GM23338 (cell line): Measurements from ENCODE around the gene MRPS26. TPM values are rescaled to one million over a fixed set of nuclear protein-coding genes. Genes with fewer than 3 reads are reported as not detected.

Source experiments
- ATAC-seq: fragments of 200-7000 bp; cut with Tn5 transposase; 3 replicates; pipeline ENCODE4 v1.9.1; 2020
- DNase-seq: peaks from one replicate; pipeline ENCODE4 v3.0.0-alpha.2; 2015; ENCODE audit warnings: low spot score
- H2AFZ ChIP-seq: fragments of 200-600 bp; sonication (generic); 2 replicates; pipeline ENCODE4 v1.8.0; 2016; ENCODE audit warnings: antibody characterized with exemption, mild to moderate bottlenecking, moderate library complexity
- H3F3A ChIP-seq: fragments of 200-600 bp; sonication (generic); replicated peaks from 2 replicates; pipeline ENCODE4 v1.8.0; 2017; ENCODE audit warnings: antibody characterized with exemption, mixed run types, low read depth
- H3K27ac ChIP-seq: fragments of 200-600 bp; sonication (generic); 2 replicates; pipeline ENCODE4 v1.6.1; 2016; ENCODE audit warnings: low read depth
- H3K27me3 ChIP-seq: fragments of 200-600 bp; sonication (generic); 2 replicates; pipeline ENCODE4 v1.8.0; 2016; ENCODE audit warnings: mild to moderate bottlenecking, mixed run types, moderate library complexity; ENCODE audit not compliant: insufficient read depth
- H3K36me3 ChIP-seq: fragments of 200-600 bp; sonication (generic); 2 replicates; pipeline ENCODE4 v1.8.0; 2016; ENCODE audit warnings: mild to moderate bottlenecking; ENCODE audit not compliant: insufficient read depth
- H3K4me1 ChIP-seq: fragments of 200-600 bp; sonication (generic); 2 replicates; pipeline ENCODE4 v1.8.0; 2016; ENCODE audit warnings: mild to moderate bottlenecking, moderate library complexity; ENCODE audit not compliant: insufficient read depth
- H3K4me2 ChIP-seq: fragments of 200-600 bp; sonication (generic); 2 replicates; pipeline ENCODE4 v1.7.1; 2017; ENCODE audit warnings: mixed run types
- H3K4me3 ChIP-seq: fragments of 200-600 bp; sonication (generic); 2 replicates; pipeline ENCODE4 v1.6.1; 2016; ENCODE audit warnings: mixed run types
- H3K79me2 ChIP-seq: fragments of 200-600 bp; sonication (generic); replicated peaks from 2 replicates; pipeline ENCODE4 v1.8.0; 2017; ENCODE audit warnings: mild to moderate bottlenecking; ENCODE audit not compliant: insufficient read depth
- H3K9me2 ChIP-seq: fragments of 200-600 bp; sonication (generic); 2 replicates; pipeline ENCODE4 v1.8.0; 2017; ENCODE audit not compliant: insufficient read depth
- H4K20me1 ChIP-seq: fragments of 200-600 bp; sonication (generic); replicated peaks from 2 replicates; pipeline ENCODE4 v1.8.0; 2017; ENCODE audit warnings: mild to moderate bottlenecking; ENCODE audit not compliant: insufficient read depth
- H3K27ac Mint-ChIP-seq: 2 replicates; pipeline ENCODE4 v1.8.0; 2020; ENCODE audit warnings: inconsistent platforms, mild to moderate bottlenecking, moderate library complexity, mixed read lengths
- H3K27me3 Mint-ChIP-seq: 3 replicates; pipeline ENCODE4 v1.8.0; 2022; ENCODE audit warnings: low read depth, mild to moderate bottlenecking, moderate library complexity, mixed read lengths, inconsistent platforms; ENCODE audit not compliant: insufficient read depth, poor library complexity
- H3K36me3 Mint-ChIP-seq: 3 replicates; pipeline ENCODE4 v1.8.0; 2021; ENCODE audit warnings: low read depth, mild to moderate bottlenecking, inconsistent platforms, moderate library complexity, mixed read lengths
- H3K4me1 Mint-ChIP-seq: 3 replicates; pipeline ENCODE4 v1.8.0; 2020; ENCODE audit warnings: mild to moderate bottlenecking, inconsistent platforms, mixed read lengths
- H3K4me3 Mint-ChIP-seq: 3 replicates; pipeline ENCODE4 v1.8.0; 2021; ENCODE audit warnings: moderate library complexity, mild to moderate bottlenecking, inconsistent platforms, mixed read lengths
- H3K9me3 Mint-ChIP-seq: 3 replicates; pipeline ENCODE4 v1.8.0; 2020; ENCODE audit warnings: moderate library complexity, mild to moderate bottlenecking, inconsistent platforms, mixed read lengths
- CTCF ChIP-seq, 2 experiments: fragments of 200-600 bp in 1 of 2; sonication (generic) in 1 of 2; conservative IDR thresholded peaks; 2 replicates each; pipeline versions ENCODE4 v1.5.1 to v1.6.1; 2016 to 2017; ENCODE audit warnings: antibody characterized with exemption in 2 of 2, low read depth in 2 of 2, mild to moderate bottlenecking in 2 of 2, moderate library complexity in 1 of 2
- ETS1 ChIP-seq: IDR thresholded peaks from 2 replicates; pipeline ENCODE4 v1.6.1; 2016; ENCODE audit warnings: antibody characterized with exemption
- EZH2 ChIP-seq: fragments of 200-600 bp; sonication (generic); IDR thresholded peaks from one replicate; pipeline ENCODE4 v1.8.0; 2017; ENCODE audit warnings: antibody characterized with exemption, mild to moderate bottlenecking, low read depth; ENCODE audit not compliant: unreplicated experiment
- NANOG ChIP-seq: IDR thresholded peaks from 2 replicates; pipeline ENCODE4 v1.6.1; 2016; ENCODE audit warnings: antibody characterized with exemption, borderline replicate concordance
- ZNF114 ChIP-seq: fragments of 250-450 bp; sonication (Bioruptor Pico); IDR thresholded peaks from 2 replicates; pipeline ENCODE4 v1.5.0; 2020; ENCODE audit warnings: mild to moderate bottlenecking, moderate library complexity
- ZNF462 ChIP-seq: fragments of 250-450 bp; sonication (Bioruptor Pico); IDR thresholded peaks from 2 replicates; pipeline ENCODE4 v1.5.0; 2020; ENCODE audit warnings: mild to moderate bottlenecking, moderate library complexity
- polyA plus RNA-seq: library from polyadenylated mRNA; unstranded; fragments of >200 nt; fragmentation: Nextera tagmentation; extraction: Ambion mirVana; gene quantifications from 2 replicates; pipeline ENCODE4 v1.2.1, GENCODE V29; 2016
- total RNA-seq: library from RNA; depleted of rRNA; stranded (reverse); fragments of >200 nt; shearing (Covaris generic); gene quantifications from 2 replicates; pipeline ENCODE4 v1.2.3, GENCODE V29; 2014

The MRPS26 gene
- total and polyA plus RNA-seq, 2 experiments from 2014 or later = 105 to 154 TPM

GRCh38 chr20:3085571-3086072 is 39.8 kb downstream of the MRPS26 start (continued):
- no peak for TF ChIP-seq ZNF462
- no peak for TF ChIP-seq NANOG
- TF ChIP-seq ETS1 = no peak

- Histone ChIP-seq H3K27ac (no peak overlapping the region), H2AFZ (no peak overlapping the region), H3K4me1 (peaks cover 4% of the 10 kb centered on the region; the same call in 1 of the 2 replicates), H3K4me2 (no peak overlapping the region), H4K20me1 (no peaks in the 10 kb centered on the region), H3K27me3 (peaks cover 42% of the 10 kb centered on the region), H3K9me2 (no peaks in the 10 kb centered on the region), H3K36me3 (no peaks in the 10 kb centered on the region; the same call in 1 of the 2 replicates), H3K4me3 (no peak overlapping the region), H3F3A (no peaks in the 10 kb centered on the region), H3K79me2 (no peaks in the 10 kb centered on the region)
- no peak for TF ChIP-seq ZNF462
- TF ChIP-seq ZNF114 (CRISPR knock-in tag) = no peak
- no peak for TF ChIP-seq EZH2
- no peak for TF ChIP-seq CTCF (conservative IDR thresholded peaks at IDR 0.05; ENCODE audit: low read depth in 2 of 2)
- DNase-seq (no peak), ATAC-seq (no peak)
- H3K9me3 Mint-ChIP-seq = no peaks in the 10 kb centered on the region
- H3K4me3 Mint-ChIP-seq = no peak overlapping the region
- H3K4me1 Mint-ChIP-seq = peaks cover 3% of the 10 kb centered on the region; the same call in 1 of the 3 replicates
- H3K27me3 Mint-ChIP-seq = peaks cover 29% of the 10 kb centered on the region
- H3K27ac Mint-ChIP-seq = no peak overlapping the region
- H3K36me3 Mint-ChIP-seq = no peaks in the 10 kb centered on the region
Observed at GRCh38 chr20:3088031-3088430, 42.2 kb downstream of the MRPS26 start.
